Stimulated activated CD4-positive, alpha-beta T cell treated with anti-CD3 and anti-CD28 coated beads, Interleukin-12 subunit alpha, Interleukin-12 subunit beta, amount 100 ng/mL, for 48 hours (primary cell): ENCODE data around the gene RNF168.
"Not testable (repeated sequence)": the region's sequence is repeated elsewhere in the genome, so short reads cannot be mapped to it uniquely, and the experiment has no call there.

Source experiments
- DNase-seq, 3 donors: peaks; one replicate each; pipeline ENCODE4 v3.0.0-alpha.2; 2020; ENCODE audit warnings: low read depth in 2 of 3, low spot score in 1 of 3

Gene RNF168

DNA sequence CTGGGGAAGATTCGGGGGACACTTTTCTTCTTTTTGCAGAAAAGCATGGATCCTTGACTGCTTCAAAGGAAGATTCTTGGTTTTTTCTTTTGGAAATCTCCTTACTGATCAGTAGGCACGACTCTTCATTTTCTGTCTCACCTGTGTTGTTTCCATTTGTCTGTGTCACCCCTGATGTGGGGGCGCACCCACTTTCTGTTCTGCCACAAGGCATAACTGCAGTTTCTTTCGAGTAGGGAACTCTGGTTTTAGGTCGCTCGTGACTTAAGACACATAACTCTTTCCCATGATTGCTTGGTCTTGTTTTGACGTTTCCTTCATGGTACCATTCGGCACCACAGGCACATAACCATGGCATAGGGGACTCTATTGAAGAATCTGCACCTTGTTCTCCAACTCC, 31.3 kb downstream of the RNF168 start:
- no peak for DNase-seq

DNA sequence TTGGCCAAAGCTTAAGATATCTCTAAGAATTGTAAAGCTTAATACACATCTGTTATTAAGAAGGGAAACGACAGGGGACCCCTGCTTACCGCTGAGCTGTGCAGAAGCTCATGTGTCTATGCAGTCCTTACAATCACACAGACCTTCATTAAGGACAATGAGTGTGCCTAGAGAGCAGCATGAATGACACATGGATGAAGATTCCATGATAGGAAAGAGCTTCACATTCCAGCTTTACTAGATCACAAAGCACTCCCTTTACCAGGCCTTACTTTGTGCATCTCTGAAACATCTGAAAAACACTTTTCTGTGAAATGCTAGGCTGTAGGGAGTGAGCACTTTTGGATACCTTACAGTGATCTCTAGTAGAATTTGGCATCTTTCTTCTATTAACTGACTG, 32.0 kb downstream of the RNF168 start:
- DNase-seq: no peak

DNA sequence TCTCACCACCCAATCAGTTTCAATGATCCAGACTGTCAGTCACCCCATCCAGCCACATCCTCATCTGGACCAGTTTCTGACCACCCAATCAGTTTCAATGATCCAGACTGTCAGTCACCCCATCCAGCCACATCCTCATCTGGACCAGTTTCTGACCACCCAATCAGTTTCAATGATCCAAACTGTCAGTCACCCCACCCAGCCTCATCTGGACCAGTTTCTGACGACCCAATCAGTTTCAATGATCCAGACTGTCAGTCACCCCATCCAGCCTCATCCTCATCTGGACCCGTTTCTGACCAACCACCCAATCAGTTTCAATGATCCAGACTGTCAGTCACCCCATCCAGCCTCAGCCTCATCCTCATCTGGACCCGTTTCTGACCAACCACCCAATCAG, 33.4 kb downstream of the RNF168 start:
- not testable (repeated sequence) for DNase-seq

DNA sequence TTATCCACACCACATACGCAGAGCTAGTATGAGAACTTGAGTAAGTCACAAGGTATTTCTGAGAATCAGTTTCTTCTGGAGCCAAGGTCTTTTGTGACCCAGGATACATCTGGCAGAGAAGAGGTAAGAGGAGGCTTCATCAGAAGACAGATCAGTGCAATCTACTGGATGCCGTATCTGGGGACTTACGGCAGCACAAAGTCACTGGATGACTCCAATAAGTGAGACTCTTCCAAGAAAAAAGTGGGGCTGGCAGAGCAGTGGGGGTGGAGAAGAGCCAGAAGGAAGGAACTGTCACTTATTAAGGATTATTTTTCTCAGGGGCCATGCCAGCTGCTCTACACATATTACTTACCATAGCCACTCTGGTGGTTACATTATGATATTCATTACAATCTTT, 39.8 kb downstream of the RNF168 start:
- DNase-seq: no peak

DNA sequence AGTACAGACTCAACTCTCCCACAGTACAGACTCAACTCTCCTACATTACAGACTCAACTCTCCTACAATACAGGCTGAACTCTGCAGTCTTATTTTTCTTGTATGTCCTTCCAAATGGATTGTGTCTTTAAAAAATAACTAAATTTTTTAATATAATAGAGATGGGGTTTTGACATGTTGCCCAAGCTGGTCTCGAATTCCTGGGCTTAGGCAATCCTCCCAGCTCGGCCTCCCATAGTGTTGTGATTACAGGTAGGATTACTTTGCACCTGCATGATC, 40.2 kb downstream of the RNF168 start:
- DNase-seq: no peak

- not testable (repeated sequence) for DNase-seq
Measured at GRCh38 chr3:196462680-196463477, 40.7 kb downstream of the RNF168 start.

DNA sequence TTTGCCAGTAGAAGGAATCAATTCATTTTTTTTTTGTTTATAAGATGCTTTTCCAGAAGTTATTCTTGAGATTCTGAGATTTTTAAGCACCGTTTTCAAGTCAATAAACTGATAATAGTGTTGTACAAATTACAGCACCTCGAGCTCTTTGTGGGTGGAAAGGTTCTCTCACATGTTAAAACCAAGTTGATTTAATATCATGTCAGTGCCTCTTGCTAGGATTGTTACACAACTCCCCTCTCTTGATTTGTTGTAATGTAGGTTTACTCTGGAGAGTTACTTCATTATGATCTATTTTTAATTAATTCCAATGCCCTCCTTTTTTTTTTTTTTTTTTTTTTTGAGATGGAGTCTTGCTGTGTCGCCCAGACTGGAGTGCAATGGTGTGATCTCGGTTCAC, 45.5 kb downstream of the RNF168 start:
- DNase-seq: no peak

GRCh38 chr3:196457470-196457869, 46.1 kb downstream of the RNF168 start:
- DNase-seq: not testable (repeated sequence)

DNA sequence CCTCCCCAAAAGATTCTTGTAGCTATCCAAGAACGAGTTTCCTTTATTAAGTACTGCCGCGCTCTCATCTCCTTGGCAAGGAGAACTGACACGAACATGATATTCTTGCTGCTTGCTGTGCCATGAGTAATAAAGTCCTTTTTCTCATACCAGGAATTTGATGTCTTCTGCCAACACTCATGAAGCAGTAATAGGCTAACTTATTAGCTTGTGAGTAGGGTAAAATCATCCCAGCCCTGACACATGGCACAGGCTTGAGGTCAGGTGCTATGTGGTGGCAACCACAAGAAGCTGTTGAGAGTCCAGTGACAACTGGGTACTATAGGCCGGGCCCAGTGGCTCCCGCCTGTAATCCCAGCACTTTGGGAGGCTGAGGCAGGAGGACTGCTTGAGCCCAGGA, 48.6 kb downstream of the RNF168 start:
- no peak for DNase-seq

- not testable (repeated sequence) for DNase-seq
Measured at GRCh38 chr3:196445391-196445790, 58.2 kb downstream of the RNF168 start.

- no peak for DNase-seq
Measured at GRCh38 chr3:196444500-196444894, 59.1 kb downstream of the RNF168 start.

DNA sequence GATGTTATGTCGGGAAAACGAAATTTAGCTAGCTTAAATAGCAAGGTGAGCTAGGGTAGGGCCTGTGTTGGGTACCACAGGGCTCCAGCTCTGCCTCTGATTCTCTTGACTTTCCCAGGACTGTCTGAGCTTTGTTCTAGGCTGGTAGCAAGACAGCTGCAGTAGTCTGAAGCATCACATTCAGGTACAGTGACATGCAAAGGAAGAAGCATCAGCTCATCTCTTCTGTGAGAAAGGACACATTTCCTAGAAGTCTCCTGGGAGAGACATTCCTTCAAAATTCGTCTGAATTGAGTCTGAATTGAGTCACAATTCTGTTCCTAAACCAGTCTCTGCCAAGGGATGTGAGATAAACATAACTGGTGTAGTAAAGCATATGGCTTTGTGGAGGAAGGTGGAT, 62.9 kb downstream of the RNF168 start:
- no peak for DNase-seq

DNA sequence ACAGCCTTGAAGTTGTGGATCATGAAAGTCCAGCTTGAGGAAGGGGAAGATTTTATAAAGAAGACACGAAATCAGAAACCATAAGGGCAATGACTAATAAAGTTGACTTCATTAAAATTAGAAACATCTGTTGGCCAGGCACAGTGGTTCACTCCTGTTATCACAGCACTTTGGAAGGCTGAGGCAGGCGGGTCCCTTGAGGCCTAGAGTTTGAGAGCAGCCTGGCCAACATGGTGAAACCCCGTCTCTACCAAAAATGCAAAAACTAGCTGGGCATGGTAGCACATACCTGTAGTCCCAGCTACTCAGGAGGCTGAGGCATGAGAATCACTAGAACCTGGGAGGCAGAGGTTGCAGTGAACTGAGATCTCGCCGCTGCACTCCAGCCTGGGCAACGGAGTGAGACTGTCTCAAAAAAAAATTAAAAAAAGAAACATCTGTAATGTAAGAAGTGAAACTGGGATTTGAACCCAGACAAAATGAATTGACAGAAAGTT, 63.5 kb downstream of the RNF168 start:
- DNase-seq: no peak

DNA sequence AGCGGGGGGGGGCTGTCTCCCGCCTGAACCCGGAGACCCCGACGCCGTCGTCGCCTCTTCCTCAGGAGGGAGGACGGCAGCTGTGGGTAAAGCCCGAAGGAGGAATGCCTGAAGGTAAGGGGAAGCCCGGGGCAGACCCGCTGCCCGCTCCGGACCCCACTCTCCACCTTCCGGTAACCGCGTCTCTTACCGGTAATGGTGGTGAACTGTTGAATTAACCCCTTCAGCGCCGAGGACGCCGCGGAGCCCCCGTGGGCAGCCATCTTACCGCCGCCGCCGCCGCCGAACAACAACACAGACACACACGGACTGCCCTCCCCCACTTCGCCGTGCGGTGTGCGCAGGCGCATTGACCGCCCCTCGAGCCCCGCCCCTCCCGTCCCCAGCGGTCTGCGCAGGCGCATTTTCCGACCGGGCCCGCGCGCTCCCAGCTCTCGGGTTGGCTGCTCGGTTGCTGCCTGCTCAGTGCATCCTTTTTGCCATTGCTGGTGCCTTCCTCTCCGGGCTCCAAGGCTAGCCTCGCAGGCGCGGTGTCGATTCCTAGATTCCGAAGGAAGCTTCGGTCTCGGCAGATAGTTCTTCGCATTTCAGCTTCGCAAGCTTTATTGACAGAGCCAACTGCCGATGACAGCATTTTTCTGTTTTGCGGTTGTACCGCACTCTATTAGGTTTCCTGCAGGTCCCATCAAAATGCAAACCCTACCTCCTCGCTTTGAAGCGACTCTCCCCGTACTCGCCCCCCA, 71.3 kb downstream of the RNF168 start, which contains the start of gene UBXN7:
Gene UBXN7, minus strand, starts transcription at position 291 of the 743 bp plus-strand sequence. Its CDS starts 28 bp downstream, at position 263.
- DNase-seq: peak; percentile 93 to 98 (median 96)

DNA sequence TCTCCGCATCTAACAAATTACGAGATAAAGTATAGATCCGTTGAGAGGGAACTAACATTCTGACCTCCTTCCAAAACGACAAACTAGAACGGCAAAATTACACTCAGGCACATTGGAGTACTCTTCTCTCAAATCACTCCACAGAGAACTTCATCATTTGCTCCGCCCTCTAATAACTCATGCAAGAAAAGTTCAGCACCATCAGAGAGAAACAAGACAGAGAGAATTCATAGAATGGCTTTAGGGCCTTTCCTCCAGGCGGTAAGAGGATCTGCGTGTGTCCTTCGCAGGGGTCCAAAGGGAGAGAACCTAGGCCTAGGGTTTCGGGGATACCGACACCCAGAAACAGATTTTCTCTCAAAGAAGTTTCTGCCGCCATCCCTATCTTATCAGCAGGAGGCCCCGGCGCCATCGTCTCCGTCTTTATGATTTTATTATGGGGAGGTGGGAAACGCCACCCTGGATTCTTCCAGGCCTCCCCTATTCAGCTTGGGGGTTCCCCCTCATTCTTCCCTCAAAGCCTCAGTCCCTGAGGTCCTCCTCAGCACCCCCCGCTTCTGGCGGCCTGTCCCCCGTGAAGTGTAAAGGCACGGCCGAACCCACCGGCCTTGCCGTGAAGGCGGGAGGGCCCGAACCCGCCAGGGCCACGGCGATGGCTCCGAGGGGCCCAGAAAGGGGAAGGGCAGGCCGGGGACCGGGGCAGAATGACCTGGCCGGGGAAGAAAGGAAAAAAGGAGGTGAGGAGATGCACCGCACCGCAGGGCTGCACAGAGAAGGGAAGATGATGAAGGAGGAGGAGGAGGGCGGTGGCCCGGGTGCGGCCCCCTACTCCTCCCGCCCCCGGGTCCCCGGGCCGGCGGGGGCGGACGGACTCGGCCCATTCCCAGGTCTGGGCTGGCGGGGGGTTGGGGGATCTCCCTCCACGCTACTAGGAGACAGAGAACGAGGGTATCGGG, 72.1 kb downstream of the RNF168 start:
- no peak for DNase-seq

- no peak for DNase-seq
Measured at GRCh38 chr3:196428041-196428440, 75.5 kb downstream of the RNF168 start.

DNA sequence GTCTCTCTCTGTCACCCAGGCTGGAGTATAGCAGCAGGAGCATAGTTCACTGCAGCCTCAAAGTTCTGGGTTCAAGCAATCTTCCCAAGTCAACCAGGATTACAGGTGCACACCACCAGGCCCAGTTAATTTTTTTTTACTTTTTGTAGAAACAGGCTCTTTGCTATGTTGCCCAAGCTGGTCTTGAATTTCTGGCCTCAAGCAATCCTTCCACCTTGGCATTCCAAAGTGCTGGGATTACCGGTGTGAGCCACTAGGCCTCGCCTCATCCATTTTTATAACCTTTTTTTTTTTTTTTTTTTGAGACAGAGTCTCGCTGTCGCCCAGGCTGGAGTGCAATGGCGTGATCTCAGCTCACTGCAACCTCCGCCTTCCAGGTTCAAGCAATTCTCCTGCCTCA, 79.1 kb downstream of the RNF168 start:
- not testable (repeated sequence) for DNase-seq

DNA sequence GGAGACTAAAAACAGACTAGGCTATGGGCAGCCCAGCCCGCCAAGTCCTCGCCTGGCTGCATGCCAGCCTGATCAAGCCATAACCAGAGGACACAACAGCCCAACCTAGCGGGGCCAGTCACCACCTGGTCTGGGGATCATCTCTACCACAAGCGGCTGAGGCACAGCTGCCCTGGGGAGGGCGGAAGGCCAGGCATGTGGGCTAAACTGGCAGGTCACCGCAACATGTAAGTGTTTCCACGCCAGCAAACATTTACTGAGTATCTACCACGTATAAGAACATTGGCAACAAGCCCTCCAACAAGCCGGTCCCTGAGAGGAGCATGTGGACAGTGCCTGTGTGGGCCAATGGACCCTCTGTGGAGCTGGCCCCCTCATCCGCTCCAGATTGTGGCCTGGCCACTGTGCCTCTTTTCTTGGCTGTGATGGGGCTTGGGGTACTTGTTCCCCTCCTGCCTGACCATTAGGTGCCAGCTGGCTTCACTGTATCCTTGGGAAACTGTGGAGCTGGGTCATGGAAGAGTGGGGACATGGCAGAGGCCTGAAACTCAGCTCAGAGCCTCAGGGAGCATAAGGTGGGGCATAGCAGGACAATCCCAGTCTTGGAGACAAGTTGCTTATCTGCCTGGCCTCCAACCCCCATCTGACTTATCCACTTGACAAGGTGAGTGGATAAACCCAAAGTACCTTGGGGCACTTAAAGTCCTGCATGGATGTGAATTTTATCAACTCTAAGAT, 80.4 kb downstream of the RNF168 start:
- no peak for DNase-seq

- not testable (repeated sequence) for DNase-seq
Measured at GRCh38 chr3:196421668-196422067, 81.9 kb downstream of the RNF168 start.

- no peak for DNase-seq
Measured at GRCh38 chr3:196419386-196419785, 84.2 kb downstream of the RNF168 start.
